Suprapubic skin (tissue), 4 donors: ENCODE measurements around the gene S100A1. TPM values are rescaled to one million over a fixed set of nuclear protein-coding genes. Genes with fewer than 3 reads are reported as not detected.

Experiments
- DNase-seq, 2 donors: peaks; one replicate each; pipeline ENCODE4 v3.0.0-alpha.2; 2019; ENCODE audit warnings: low spot score in 2 of 2
- H3K27ac ChIP-seq: fragments of 200-600 bp; sonication (generic); one replicate; pipeline ENCODE4 v1.5.1; 2019
- H3K27me3 ChIP-seq: fragments of 200-600 bp; sonication (generic); one replicate; pipeline ENCODE4 v1.5.1; 2019
- H3K36me3 ChIP-seq: fragments of 200-600 bp; sonication (generic); one replicate; pipeline ENCODE4 v1.5.1; 2019
- H3K4me1 ChIP-seq: fragments of 200-600 bp; sonication (generic); one replicate; pipeline ENCODE4 v1.5.1; 2019
- H3K4me3 ChIP-seq: fragments of 200-600 bp; sonication (generic); one replicate; pipeline ENCODE4 v1.5.1; 2019; ENCODE audit warnings: mild to moderate bottlenecking
- H3K9me3 ChIP-seq: fragments of 200-600 bp; sonication (generic); one replicate; pipeline ENCODE4 v1.5.1; 2019
- EP300 ChIP-seq: sonication (generic); formaldehyde crosslinking; IDR thresholded peaks from one replicate; pipeline ENCODE4 v1.6.1; 2017; ENCODE audit warnings: antibody characterized with exemption
- POLR2A ChIP-seq, 2 donors: fragments of 450-650 bp; IDR thresholded peaks; one replicate each; pipeline ENCODE4 v1.6.1; 2017; ENCODE audit warnings: antibody characterized with exemption in 2 of 2, mild to moderate bottlenecking in 2 of 2, moderate library complexity in 2 of 2
- POLR2AphosphoS5 ChIP-seq, 3 donors: sonication (generic); formaldehyde crosslinking; IDR thresholded peaks; one replicate each; pipeline ENCODE4 v1.6.1; 2017; ENCODE audit warnings: antibody characterized with exemption in 3 of 3
- WGBS: methylation state at CpG from one replicate; pipeline ENCODE4 v1.1.5; 2018; 5-methylcytosine and 5-hydroxymethylcytosine counted together
- total RNA-seq, 4 donors: library from RNA; depleted of rRNA; stranded (reverse); fragments of >200 nt; gene quantifications; one replicate each; pipeline ENCODE4 v1.1.0, GENCODE V29; 2016
- TF ChIP-seq, protein P1 (sequence below), 2 donors: fragments of 200-600 bp in 1 of 2; fragments of 450-650 bp in 1 of 2; sonication (generic) in 1 of 2; IDR thresholded peaks; one replicate each; pipeline ENCODE4 v1.5.1; 2016 to 2019; ENCODE audit warnings: antibody characterized with exemption in 2 of 2, mild to moderate bottlenecking in 1 of 2, moderate library complexity in 1 of 2

Gene S100A1
- total RNA-seq, 4 donors from 2014 or later: 17.9 to 33.2 (median 21.1) TPM

DNA sequence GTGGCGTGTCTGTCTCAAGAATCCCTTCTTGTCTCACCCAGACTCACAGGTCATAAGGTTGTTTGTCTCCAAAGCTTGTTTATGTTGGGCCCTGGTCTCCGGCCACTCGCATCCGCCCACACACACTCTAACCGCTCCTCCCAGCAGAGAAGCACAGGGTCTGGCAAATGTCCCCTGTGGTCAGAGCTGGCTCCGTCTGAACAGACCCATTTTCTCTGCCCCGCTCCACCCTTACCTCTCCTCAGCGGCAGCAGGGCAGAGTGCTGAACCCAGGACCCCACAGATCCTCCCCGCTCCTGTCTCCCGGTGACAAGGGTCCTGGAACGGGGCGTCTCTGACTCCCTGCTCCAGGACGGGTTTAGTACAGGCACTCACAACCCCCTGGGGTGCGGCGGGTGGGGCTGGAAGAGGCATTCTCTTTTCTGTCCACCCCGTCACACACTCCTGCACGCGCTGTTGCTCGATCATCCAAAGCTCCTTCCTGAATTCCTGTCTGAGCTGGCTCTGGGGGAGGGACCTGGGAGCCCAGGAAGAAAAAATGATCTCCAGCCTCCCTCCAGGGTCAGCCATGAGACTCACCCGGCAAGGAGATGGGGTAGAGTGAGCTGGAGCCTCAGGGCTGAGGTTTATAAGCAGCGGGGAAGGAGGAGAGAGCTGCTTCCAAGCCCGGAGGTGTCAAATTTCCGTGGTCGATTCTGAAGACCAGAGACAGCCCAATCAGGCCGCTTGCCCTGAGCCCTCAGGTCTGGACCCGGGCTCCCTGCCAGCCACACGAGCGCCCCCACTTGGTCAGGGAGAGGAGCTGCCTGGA is 1.1 kb upstream of the S100A1 start, which contains the start of gene S100A13:
S100A13 (minus strand) TSS at position 602 of the 811 bp plus-strand sequence. CDS start 1,033 bp downstream, outside the sequence.
- Histone ChIP-seq H3K4me3 (peak within 1 kb of the TSS; percentile 55), H3K9me3 (no peaks in the 10 kb centered on the region), H3K27me3 (no peaks in the 10 kb centered on the region), H3K36me3 (peaks cover 10% of the 10 kb centered on the region), H3K27ac (peak within 1 kb of the TSS; percentile 92), H3K4me1 (peaks cover 53% of the 10 kb centered on the region)
- TF ChIP-seq, protein P1, sequence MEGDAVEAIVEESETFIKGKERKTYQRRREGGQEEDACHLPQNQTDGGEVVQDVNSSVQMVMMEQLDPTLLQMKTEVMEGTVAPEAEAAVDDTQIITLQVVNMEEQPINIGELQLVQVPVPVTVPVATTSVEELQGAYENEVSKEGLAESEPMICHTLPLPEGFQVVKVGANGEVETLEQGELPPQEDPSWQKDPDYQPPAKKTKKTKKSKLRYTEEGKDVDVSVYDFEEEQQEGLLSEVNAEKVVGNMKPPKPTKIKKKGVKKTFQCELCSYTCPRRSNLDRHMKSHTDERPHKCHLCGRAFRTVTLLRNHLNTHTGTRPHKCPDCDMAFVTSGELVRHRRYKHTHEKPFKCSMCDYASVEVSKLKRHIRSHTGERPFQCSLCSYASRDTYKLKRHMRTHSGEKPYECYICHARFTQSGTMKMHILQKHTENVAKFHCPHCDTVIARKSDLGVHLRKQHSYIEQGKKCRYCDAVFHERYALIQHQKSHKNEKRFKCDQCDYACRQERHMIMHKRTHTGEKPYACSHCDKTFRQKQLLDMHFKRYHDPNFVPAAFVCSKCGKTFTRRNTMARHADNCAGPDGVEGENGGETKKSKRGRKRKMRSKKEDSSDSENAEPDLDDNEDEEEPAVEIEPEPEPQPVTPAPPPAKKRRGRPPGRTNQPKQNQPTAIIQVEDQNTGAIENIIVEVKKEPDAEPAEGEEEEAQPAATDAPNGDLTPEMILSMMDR (IDR thresholded peaks at IDR 0.05): peak; percentile 48 to 68
- peak in 1 of 2 donors; percentile 68 for TF ChIP-seq POLR2A (IDR thresholded peaks at IDR 0.05)
- TF ChIP-seq POLR2AphosphoS5 (IDR thresholded peaks at IDR 0.05): peak in 2 of 3 donors; percentile 20 to 43
- no peak for TF ChIP-seq EP300
- WGBS: 4% methylated on average over 28 of the region's 28 CpGs
- peak; percentile 91 to 92 for DNase-seq

DNA sequence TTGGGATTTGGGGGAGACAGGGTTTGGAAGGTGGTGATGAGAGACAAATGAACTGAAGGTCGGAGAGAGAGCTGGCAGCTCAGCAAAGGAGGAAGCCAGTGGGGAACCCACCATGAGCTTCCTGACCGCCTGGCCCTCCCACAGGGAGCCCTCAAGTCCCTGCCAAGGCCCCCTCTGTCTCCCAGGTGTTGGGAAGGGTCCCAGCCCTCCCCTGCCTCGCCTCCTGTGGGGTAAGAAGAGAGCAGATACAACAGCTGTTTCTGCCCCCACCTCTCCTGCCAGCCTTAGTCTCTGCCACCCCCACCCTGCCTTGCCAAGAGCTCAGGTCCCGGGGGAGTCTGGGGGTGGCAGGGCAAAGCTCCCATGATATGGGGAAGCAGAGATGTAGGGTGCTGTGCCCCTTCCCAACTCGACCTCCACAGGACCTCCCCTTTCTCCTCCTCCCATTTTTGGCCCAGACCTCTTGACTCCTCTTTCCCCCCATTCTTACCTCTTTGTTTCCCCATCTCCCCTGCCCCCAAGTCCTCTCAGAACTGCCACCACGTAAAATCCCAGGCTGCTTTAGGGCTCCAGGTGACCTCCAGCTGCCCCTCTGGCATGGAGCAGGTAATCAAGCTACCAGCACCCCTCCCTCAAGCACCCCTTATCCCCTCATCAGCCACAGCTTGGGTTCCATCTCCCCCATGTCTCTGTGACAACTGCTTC is 556 bp downstream of the S100A1 start:
- Histone ChIP-seq H3K27me3 (no peaks in the 10 kb centered on the region), H3K9me3 (no peaks in the 10 kb centered on the region), H3K36me3 (peaks cover 7% of the 10 kb centered on the region), H3K4me1 (peaks cover 64% of the 10 kb centered on the region), H3K27ac (peak overlapping the region; percentile 92), H3K4me3 (no peak overlapping the region)
- DNase-seq: peak in 1 of 2 donors; percentile 61
- 80% methylated on average over 6 of the region's 6 CpGs for WGBS
- TF ChIP-seq POLR2AphosphoS5 (IDR thresholded peaks at IDR 0.05) (no peak), POLR2A (IDR thresholded peaks at IDR 0.05) (no peak)

DNA sequence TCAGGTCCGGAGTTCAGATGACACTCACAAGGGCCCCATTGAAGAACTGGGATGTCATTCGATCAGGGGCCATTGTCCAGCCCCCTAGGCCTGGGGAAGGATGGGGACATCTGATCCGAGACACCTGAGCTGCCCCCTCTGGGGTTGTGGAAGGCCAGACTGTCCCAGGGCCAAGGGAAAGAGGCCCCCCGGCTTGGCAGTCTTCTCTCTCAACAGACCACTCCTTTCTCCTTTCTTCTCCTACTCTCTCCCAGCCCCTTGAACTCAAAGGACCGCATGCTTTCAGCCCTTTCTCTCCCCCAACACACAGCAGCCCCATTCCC is 1.1 kb downstream of the S100A1 start:
- H3K4me1 ChIP-seq: peaks cover 64% of the 10 kb centered on the region
- no peaks in the 10 kb centered on the region for H3K9me3 ChIP-seq
- no peak overlapping the region for H3K27ac ChIP-seq
- peaks cover 7% of the 10 kb centered on the region for H3K36me3 ChIP-seq
- WGBS: 86% methylated on average over 4 of the region's 5 CpGs
- H3K27me3 ChIP-seq: no peaks in the 10 kb centered on the region
- H3K4me3 ChIP-seq: no peak overlapping the region
- TF ChIP-seq POLR2A (IDR thresholded peaks at IDR 0.05) (no peak), POLR2AphosphoS5 (IDR thresholded peaks at IDR 0.05) (no peak), EP300 (no peak)
- TF ChIP-seq, protein P1 (IDR thresholded peaks at IDR 0.05): no peak
- peak in 1 of 2 donors; percentile 60 for DNase-seq

DNA sequence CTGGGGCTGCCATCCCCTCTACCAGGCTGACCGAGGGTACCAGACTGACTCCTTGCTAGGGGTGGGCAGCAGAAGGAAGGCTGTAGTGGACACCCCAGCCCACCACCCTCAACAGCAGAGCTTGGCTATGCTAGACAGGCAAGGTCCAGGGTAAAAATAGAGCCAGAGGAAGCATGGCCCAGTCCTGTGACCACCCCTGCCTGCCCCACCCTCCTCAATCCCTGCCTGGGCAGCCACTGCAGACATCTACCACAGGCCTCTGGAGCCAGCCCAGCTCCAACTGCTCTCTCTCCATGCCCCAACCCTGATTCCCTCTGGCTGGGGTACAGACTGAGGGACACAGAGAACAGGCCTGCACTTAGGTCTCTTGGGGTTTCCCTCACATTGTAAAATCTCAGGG is 1.7 kb downstream of the S100A1 start:
- peak overlapping the region; percentile 54 for H3K27ac ChIP-seq
- peaks cover 63% of the 10 kb centered on the region for H3K4me1 ChIP-seq

DNA sequence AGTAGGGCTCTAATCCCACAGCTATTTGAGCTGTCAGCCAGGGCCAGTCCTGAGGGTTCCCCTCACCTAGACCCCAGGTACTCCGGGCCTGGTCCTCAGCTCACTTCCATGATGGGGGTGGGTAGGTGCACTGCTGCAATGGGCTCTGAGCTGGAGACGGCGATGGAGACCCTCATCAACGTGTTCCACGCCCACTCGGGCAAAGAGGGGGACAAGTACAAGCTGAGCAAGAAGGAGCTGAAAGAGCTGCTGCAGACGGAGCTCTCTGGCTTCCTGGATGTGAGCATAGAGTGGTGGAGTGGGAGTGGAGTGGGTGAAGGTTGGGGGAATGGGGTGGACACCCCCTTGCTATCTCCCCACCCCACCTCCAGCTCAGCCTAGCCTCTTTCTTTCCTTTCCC is 2.1 kb downstream of the S100A1 start:
- H3K4me3 ChIP-seq: no peak overlapping the region
- TF ChIP-seq, protein P1 (IDR thresholded peaks at IDR 0.05): no peak
- 88% methylated on average over 7 of the region's 7 CpGs for WGBS

More for the DNA sequence above, 1.7 kb downstream of the S100A1 start:
- no peak for DNase-seq
- 100% methylated on average over 1 of the region's 1 CpG for WGBS
- Histone ChIP-seq H3K36me3 (peaks cover 1% of the 10 kb centered on the region), H3K27me3 (no peaks in the 10 kb centered on the region), H3K4me3 (no peak overlapping the region), H3K9me3 (no peaks in the 10 kb centered on the region)
- TF ChIP-seq, protein P1 (IDR thresholded peaks at IDR 0.05): no peak
- TF ChIP-seq POLR2A (IDR thresholded peaks at IDR 0.05) (no peak), POLR2AphosphoS5 (IDR thresholded peaks at IDR 0.05) (no peak), EP300 (no peak)

More for the DNA sequence above, 2.1 kb downstream of the S100A1 start:
- Histone ChIP-seq H3K27ac (peak overlapping the region; percentile 54), H3K9me3 (no peaks in the 10 kb centered on the region), H3K27me3 (no peaks in the 10 kb centered on the region), H3K36me3 (no peaks in the 10 kb centered on the region), H3K4me1 (peaks cover 63% of the 10 kb centered on the region)
- no peak for DNase-seq
